GM10248 (cell line): ENCODE data around the gene EFL1.
"Not testable (repeated sequence)": the region's sequence is repeated elsewhere in the genome, so short reads cannot be mapped to it uniquely, and the experiment has no call there.

Experiments used
- CTCF ChIA-PET: fragments of 300-600 bp; sonication (Branson Sonifier 250); formaldehyde crosslinking; extraction: SDS; loops from one replicate; lab custom pipeline; 2021; ENCODE audit warnings: antibody characterized with exemption; lab: Yijun Ruan, JAX
- POLR2A ChIA-PET: fragments of 350-650 bp; sonication (Branson Sonifier 250); formaldehyde crosslinking; extraction: SDS; loops from one replicate; lab custom pipeline; 2020; ENCODE audit warnings: antibody characterized with exemption; lab: Yijun Ruan, JAX
- DNase-seq: peaks from one replicate; pipeline ENCODE4 v3.0.0; 2012; ENCODE audit errors: extremely low spot score
- CTCF ChIP-seq: IDR thresholded peaks from 2 replicates; pipeline ENCODE4 v1.5.1; 2012; ENCODE audit warnings: mild to moderate bottlenecking, low read depth; ENCODE audit errors: extremely low read depth, missing control alignments, control extremely low read depth

The EFL1 gene

GRCh38 chr15:82298032-82298431 lies 35.5 kb upstream of the EFL1 start:
- TF ChIP-seq CTCF: no peak
- CTCF ChIA-PET: interaction anchor here (1.4 kb wide), 1 partner anchor 9 kb away, joined by 3 read pairs; no protein-coding TSS in a partner anchor
- POLR2A ChIA-PET: no interaction called here
- no peak for DNase-seq

DNA sequence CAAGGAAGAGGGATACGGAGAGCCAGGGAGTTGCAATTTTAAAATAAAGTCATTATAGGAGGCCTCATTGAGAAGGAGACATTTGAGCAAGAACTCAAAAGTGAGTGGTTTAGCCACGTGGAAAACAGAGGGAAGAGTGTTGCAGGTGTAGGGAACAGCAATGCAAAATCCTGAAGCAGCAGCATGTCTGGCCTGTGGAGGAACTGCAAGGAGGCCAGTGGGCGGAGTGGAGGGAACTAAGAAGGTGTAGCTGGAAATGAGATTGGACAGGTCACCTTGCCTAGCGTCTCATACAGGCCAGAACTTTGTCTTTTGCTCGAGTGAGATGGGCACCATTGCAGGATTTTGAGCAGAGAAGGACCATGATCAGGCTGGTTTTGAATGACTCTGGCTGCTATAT lies 35.0 kb upstream of the EFL1 start:
- POLR2A ChIA-PET: no interaction called here
- DNase-seq: no peak
- CTCF ChIA-PET: interaction anchor here (1.4 kb wide), 1 partner anchor 10 kb away, joined by 3 read pairs; no protein-coding TSS in a partner anchor
- TF ChIP-seq CTCF: no peak

DNA sequence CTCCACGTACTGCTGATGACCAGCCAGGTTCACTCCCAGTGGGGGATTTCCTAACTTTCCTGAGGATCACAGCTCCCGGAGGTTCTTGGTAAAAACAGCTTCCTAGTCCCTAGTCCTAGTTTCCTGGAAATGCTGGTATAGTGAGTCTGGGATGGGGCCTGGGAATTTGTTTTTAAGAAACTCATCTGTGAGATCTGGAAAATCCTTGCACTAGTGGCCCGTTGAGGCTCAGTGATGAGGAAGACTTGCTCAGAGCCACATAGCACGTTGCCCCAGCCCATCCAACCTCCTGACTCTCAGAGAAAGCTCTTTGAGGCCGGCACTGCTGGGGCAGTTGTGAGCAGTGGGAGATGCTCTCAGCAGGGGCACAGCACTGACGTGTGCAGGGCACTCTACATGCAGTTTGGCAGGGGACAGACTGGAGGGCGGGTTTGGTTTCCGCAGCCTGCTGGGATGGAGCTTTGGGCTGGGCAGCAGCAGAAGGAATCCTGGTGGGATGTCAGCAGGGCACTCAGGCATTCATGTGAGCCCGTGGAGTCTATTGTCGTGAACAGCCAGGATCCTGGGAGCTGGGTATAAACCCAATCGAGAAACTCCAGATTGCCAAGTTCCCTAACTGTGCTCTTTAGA lies 31.6 kb upstream of the EFL1 start:
- POLR2A ChIA-PET: no interaction called here
- CTCF ChIA-PET: no interaction called here
- no peak for DNase-seq
- no peak for TF ChIP-seq CTCF

DNA sequence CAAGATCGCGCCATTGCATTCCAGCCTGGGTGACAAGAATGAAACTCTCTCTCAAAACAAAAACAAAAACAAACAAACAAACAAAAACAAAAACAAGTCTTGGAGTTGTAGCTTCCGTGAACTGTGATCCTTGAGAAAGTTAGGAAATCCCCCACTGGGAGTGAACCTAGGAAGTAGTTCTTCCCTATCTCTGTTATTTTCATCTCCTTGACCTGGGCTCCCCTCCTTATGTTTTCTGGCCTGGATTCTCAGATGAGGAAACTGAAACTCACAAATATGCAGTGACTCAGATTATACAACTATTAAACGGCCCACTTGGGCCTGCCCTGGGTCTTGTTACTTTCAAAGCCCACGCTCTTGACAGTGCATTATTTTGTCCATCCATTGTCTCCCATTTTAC lies 29.7 kb upstream of the EFL1 start:
- ChIA-PET CTCF (no interaction called here), POLR2A (no interaction called here)
- DNase-seq: no peak
- no peak for TF ChIP-seq CTCF

- POLR2A ChIA-PET, DNase-seq, CTCF ChIA-PET: not testable (repeated sequence)
Measured at GRCh38 chr15:82288202-82288601, 25.7 kb upstream of the EFL1 start.

GRCh38 chr15:82286475-82286874 lies 23.9 kb upstream of the EFL1 start:
- POLR2A ChIA-PET, DNase-seq, CTCF ChIA-PET: not testable (repeated sequence)

GRCh38 chr15:82284381-82284780 lies 21.8 kb upstream of the EFL1 start:
- POLR2A ChIA-PET, DNase-seq: not testable (repeated sequence)
- CTCF ChIA-PET: interaction anchor here (1.0 kb wide), 1 partner anchor 23 kb away, joined by 3 read pairs; no protein-coding TSS in a partner anchor

GRCh38 chr15:82282386-82282785 lies 19.9 kb upstream of the EFL1 start:
- POLR2A ChIA-PET, DNase-seq: not testable (repeated sequence)
- CTCF ChIA-PET: interaction anchor here (2.1 kb wide), 1 partner anchor 17 kb away, joined by 5 read pairs; no protein-coding TSS in a partner anchor

GRCh38 chr15:82281276-82281675 lies 18.7 kb upstream of the EFL1 start:
- POLR2A ChIA-PET, DNase-seq: not testable (repeated sequence)
- CTCF ChIA-PET: interaction anchor here (0.9 to 2.1 kb wide), 6 partner anchors 11 to 26 kb away, joined by 3 to 10 read pairs (median 6); partner anchors contain the start of genes EFL1 and SAXO2
